ENCODE measurements around the gene PFKFB3. TPM values are rescaled to one million over a fixed set of nuclear protein-coding genes. Genes with fewer than 3 reads are reported as not detected.

Gene PFKFB3
- total RNA-seq, 1 donor from 2014 or later: 52.4 TPM

- Histone ChIP-seq H4K20me1 (ENCODE audit: insufficient read depth, low read length) (no peaks in the 10 kb centered on the region), H3K79me2 (ENCODE audit: insufficient read depth, low read length) (no peaks in the 10 kb centered on the region), H3K4me1 (ENCODE audit: insufficient read depth, low read length) (no peaks in the 10 kb centered on the region), H2AFZ (ENCODE audit: low read depth, low read length) (no peak overlapping the region), H3K27me3 (ENCODE audit: insufficient read depth, low read length) (no peaks in the 10 kb centered on the region), H3K4me3 (ENCODE audit: insufficient read depth, low read depth, low read length) (no peak overlapping the region), H3K9me3 (ENCODE audit: insufficient read depth, low read depth, low read length) (no peaks in the 10 kb centered on the region), H3K36me3 (ENCODE audit: insufficient read depth, low read length) (no peaks in the 10 kb centered on the region), H3K4me2 (ENCODE audit: low read length) (no peak overlapping the region), H3K27ac (ENCODE audit: low read depth, low read length) (no peak overlapping the region), H3K9ac (ENCODE audit: low read length) (no peak overlapping the region)
- FAIRE-seq (no peak), DNase-seq (ENCODE audit: low read depth) (no peak)
- Mint-ChIP-seq H3K36me3 (ENCODE audit: low read depth, unreplicated experiment) (peaks cover 2% of the 10 kb centered on the region), H3K9me3 (ENCODE audit: unreplicated experiment) (peaks cover 3% of the 10 kb centered on the region), H3K27me3 (ENCODE audit: low read depth, unreplicated experiment) (peaks cover 2% of the 10 kb centered on the region), H3K4me1 (ENCODE audit: low read depth, unreplicated experiment) (no peaks in the 10 kb centered on the region), H3K27ac (ENCODE audit: unreplicated experiment) (no peak overlapping the region), H3K4me3 (ENCODE audit: unreplicated experiment) (no peak overlapping the region)
- TF ChIP-seq EZH2 (IDR thresholded peaks at IDR 0.05; ENCODE audit: insufficient read depth, low read length): no peak
- TF ChIP-seq CTCF (IDR thresholded peaks at IDR 0.05; ENCODE audit: insufficient read depth, low read depth, low read length): no peak
Observed at GRCh38 chr10:6260843-6261242, 58.1 kb downstream of the PFKFB3 start.

- no peaks in the 10 kb centered on the region for H3K9me3 Mint-ChIP-seq (ENCODE audit: unreplicated experiment)
- FAIRE-seq: no peak
- no peak overlapping the region for H2AFZ ChIP-seq (ENCODE audit: low read depth, low read length)
- no peak overlapping the region for H3K9ac ChIP-seq (ENCODE audit: low read length)
- H3K4me2 ChIP-seq (ENCODE audit: low read length): no peak overlapping the region
- no peaks in the 10 kb centered on the region for H3K36me3 Mint-ChIP-seq (ENCODE audit: low read depth, unreplicated experiment)
- H3K4me3 Mint-ChIP-seq (ENCODE audit: unreplicated experiment): no peak overlapping the region
- no peaks in the 10 kb centered on the region for H4K20me1 ChIP-seq (ENCODE audit: insufficient read depth, low read length)
- H3K27ac ChIP-seq (ENCODE audit: low read depth, low read length): no peak overlapping the region
- no peaks in the 10 kb centered on the region for H3K9me3 ChIP-seq (ENCODE audit: insufficient read depth, low read depth, low read length)
- no peaks in the 10 kb centered on the region for H3K36me3 ChIP-seq (ENCODE audit: insufficient read depth, low read length)
- peaks cover 4% of the 10 kb centered on the region for H3K4me1 ChIP-seq (ENCODE audit: insufficient read depth, low read length)
- no peaks in the 10 kb centered on the region for H3K79me2 ChIP-seq (ENCODE audit: insufficient read depth, low read length)
- TF ChIP-seq CTCF (IDR thresholded peaks at IDR 0.05; ENCODE audit: insufficient read depth, low read depth, low read length) (no peak), EZH2 (IDR thresholded peaks at IDR 0.05; ENCODE audit: insufficient read depth, low read length) (no peak)
- no peaks in the 10 kb centered on the region for H3K4me1 Mint-ChIP-seq (ENCODE audit: low read depth, unreplicated experiment)
- no peaks in the 10 kb centered on the region for H3K27me3 Mint-ChIP-seq (ENCODE audit: low read depth, unreplicated experiment)
- DNase-seq (ENCODE audit: low read depth): peak; percentile 49
- H3K27me3 ChIP-seq (ENCODE audit: insufficient read depth, low read length): no peaks in the 10 kb centered on the region
- no peak overlapping the region for H3K4me3 ChIP-seq (ENCODE audit: insufficient read depth, low read depth, low read length)
- H3K27ac Mint-ChIP-seq (ENCODE audit: unreplicated experiment): peak overlapping the region; percentile 71
Observed at GRCh38 chr10:6267941-6268340, 65.2 kb downstream of the PFKFB3 start.

GRCh38 chr10:6269432-6269831 lies 66.7 kb downstream of the PFKFB3 start:
- TF ChIP-seq EZH2 (IDR thresholded peaks at IDR 0.05; ENCODE audit: insufficient read depth, low read length) (no peak), CTCF (IDR thresholded peaks at IDR 0.05; ENCODE audit: insufficient read depth, low read depth, low read length) (no peak)
- no peaks in the 10 kb centered on the region for H3K9me3 ChIP-seq (ENCODE audit: insufficient read depth, low read depth, low read length)
- H3K36me3 Mint-ChIP-seq (ENCODE audit: low read depth, unreplicated experiment): no peaks in the 10 kb centered on the region
- no peak for DNase-seq (ENCODE audit: low read depth)
- no peak overlapping the region for H3K4me2 ChIP-seq (ENCODE audit: low read length)
- no peaks in the 10 kb centered on the region for H3K27me3 Mint-ChIP-seq (ENCODE audit: low read depth, unreplicated experiment)
- H3K4me1 ChIP-seq (ENCODE audit: insufficient read depth, low read length): peaks cover 4% of the 10 kb centered on the region
- no peak for FAIRE-seq
- H3K79me2 ChIP-seq (ENCODE audit: insufficient read depth, low read length): no peaks in the 10 kb centered on the region
- H4K20me1 ChIP-seq (ENCODE audit: insufficient read depth, low read length): no peaks in the 10 kb centered on the region
- H3K27ac Mint-ChIP-seq (ENCODE audit: unreplicated experiment): no peak overlapping the region
- H3K27ac ChIP-seq (ENCODE audit: low read depth, low read length): no peak overlapping the region
- H3K36me3 ChIP-seq (ENCODE audit: insufficient read depth, low read length): no peaks in the 10 kb centered on the region
- no peak overlapping the region for H2AFZ ChIP-seq (ENCODE audit: low read depth, low read length)
- no peaks in the 10 kb centered on the region for H3K27me3 ChIP-seq (ENCODE audit: insufficient read depth, low read length)
- no peaks in the 10 kb centered on the region for H3K4me1 Mint-ChIP-seq (ENCODE audit: low read depth, unreplicated experiment)
- no peak overlapping the region for H3K9ac ChIP-seq (ENCODE audit: low read length)
- H3K4me3 Mint-ChIP-seq (ENCODE audit: unreplicated experiment): no peak overlapping the region
- no peaks in the 10 kb centered on the region for H3K9me3 Mint-ChIP-seq (ENCODE audit: unreplicated experiment)
- H3K4me3 ChIP-seq (ENCODE audit: insufficient read depth, low read depth, low read length): no peak overlapping the region

All from astrocyte (in vitro differentiated cells and primary cell).